NCI-H524 treated with DMSO at 0.1 percent for 48 hours (cell line): ENCODE data around the gene PHF21B.
"Not testable (repeated sequence)": the region's sequence is repeated elsewhere in the genome, so short reads cannot be mapped to it uniquely, and the experiment has no call there.

Source experiments
- DNase-seq: peaks from one replicate; lab custom pipeline; 2025; lab: John Stamatoyannopoulos, UW

The PHF21B gene

GRCh38 chr22:45009606-45010531 lies at the start of gene PHF21B:
Gene PHF21B, minus strand, starts transcription at chr22:45010005. Its CDS starts 456 bp downstream, at chr22:45009549.
- DNase-seq: peak; percentile 55

- no peak for DNase-seq
These were observed 49.5 kb upstream of the PHF21B start for GRCh38 chr22:45059296-45059695.

GRCh38 chr22:45058622-45058912 lies 48.8 kb upstream of the PHF21B start:
- no peak for DNase-seq

GRCh38 chr22:45055936-45056335 lies 46.1 kb upstream of the PHF21B start:
- no peak for DNase-seq

GRCh38 chr22:45053571-45053970 lies 43.8 kb upstream of the PHF21B start:
- DNase-seq: no peak

- no peak for DNase-seq
These were observed 43.3 kb upstream of the PHF21B start for GRCh38 chr22:45053094-45053493.

- DNase-seq: not testable (repeated sequence)
These were observed 42.9 kb upstream of the PHF21B start for GRCh38 chr22:45052665-45053064.

GRCh38 chr22:45051946-45052345 lies 42.1 kb upstream of the PHF21B start:
- DNase-seq: no peak

- DNase-seq: no peak
These were observed 41.6 kb upstream of the PHF21B start for GRCh38 chr22:45051419-45051818.

- no peak for DNase-seq
These were observed 37.5 kb upstream of the PHF21B start for GRCh38 chr22:45047260-45047659.

GRCh38 chr22:45045208-45045607 lies 35.4 kb upstream of the PHF21B start:
- DNase-seq: no peak

- DNase-seq: no peak
These were observed 32.5 kb upstream of the PHF21B start for GRCh38 chr22:45042263-45042662.

GRCh38 chr22:45039133-45039532 lies 29.3 kb upstream of the PHF21B start:
- no peak for DNase-seq

- no peak for DNase-seq
These were observed 26.3 kb upstream of the PHF21B start for GRCh38 chr22:45036154-45036553.

- no peak for DNase-seq
These were observed 25.0 kb upstream of the PHF21B start for GRCh38 chr22:45034821-45035220.

- no peak for DNase-seq
These were observed 24.4 kb upstream of the PHF21B start for GRCh38 chr22:45034156-45034555.

GRCh38 chr22:45033136-45033535 lies 23.3 kb upstream of the PHF21B start:
- DNase-seq: peak; percentile 31

GRCh38 chr22:45031629-45032403 lies 22.0 kb upstream of the PHF21B start:
- no peak for DNase-seq

GRCh38 chr22:45029501-45029900 lies 19.7 kb upstream of the PHF21B start:
- no peak for DNase-seq

GRCh38 chr22:45026511-45026910 lies 16.7 kb upstream of the PHF21B start:
- no peak for DNase-seq

GRCh38 chr22:45023431-45023830 lies 13.6 kb upstream of the PHF21B start:
- DNase-seq: no peak

- no peak for DNase-seq
These were observed 10.3 kb upstream of the PHF21B start for GRCh38 chr22:45019861-45020655.
